HepG2 (cell line): ENCODE data around the gene APEX1. TPM values are rescaled to one million over a fixed set of nuclear protein-coding genes. Genes with fewer than 3 reads are reported as not detected.

Source experiments
- GABPA ChIP-seq, 2 experiments: IDR thresholded peaks; 2 replicates each; pipeline ENCODE4 v1.6.1; 2011 to 2016; ENCODE audit warnings: low read depth in 2 of 2, low read length in 1 of 2, missing biosample characterization in 1 of 2, missing genetic modification characterization in 1 of 2
- GATAD2A ChIP-seq: IDR thresholded peaks from 2 replicates; pipeline ENCODE4 v1.6.1; 2016
- MXD4 ChIP-seq: IDR thresholded peaks from 2 replicates; pipeline ENCODE4 v1.6.1; 2016; ENCODE audit warnings: mild to moderate bottlenecking, missing biosample characterization, missing genetic modification reagents
- SP1 ChIP-seq, 2 experiments: fragments of 450-650 bp in 1 of 2; sonication (generic) in 1 of 2; formaldehyde crosslinking in 1 of 2; IDR thresholded peaks; 2 replicates each; pipeline versions ENCODE4 v1.4.0 to v1.6.1; 2016 to 2020; ENCODE audit warnings: missing genetic modification reagents in 1 of 2
- TMF1 ChIP-seq: sonication (generic); formaldehyde crosslinking; IDR thresholded peaks from 2 replicates; pipeline ENCODE4 v1.8.1; 2022; ENCODE audit warnings: low read depth, missing genetic modification reagents
- UBTF ChIP-seq: sonication (generic); formaldehyde crosslinking; IDR thresholded peaks from 2 replicates; pipeline ENCODE4 v1.4.0; 2020; ENCODE audit warnings: mild to moderate bottlenecking, missing genetic modification reagents
- ZBTB7A ChIP-seq: sonication (generic); formaldehyde crosslinking; IDR thresholded peaks from 2 replicates; pipeline ENCODE4 v1.8.0; 2022; ENCODE audit warnings: mild to moderate bottlenecking, missing genetic modification reagents
- ZKSCAN5 ChIP-seq: sonication (generic); formaldehyde crosslinking; IDR thresholded peaks from 2 replicates; pipeline ENCODE4 v1.5.1; 2020; ENCODE audit warnings: mild to moderate bottlenecking, missing genetic modification reagents
- ZMYM3 ChIP-seq: sonication (generic); formaldehyde crosslinking; IDR thresholded peaks from 2 replicates; pipeline ENCODE4 v1.5.1; 2020; ENCODE audit warnings: mild to moderate bottlenecking, missing genetic modification reagents
- ZNF24 ChIP-seq: fragments of 450-650 bp; IDR thresholded peaks from 2 replicates; pipeline ENCODE4 v1.6.1; 2017; ENCODE audit warnings: antibody characterized with exemption, mild to moderate bottlenecking
- ZNF260 ChIP-seq: sonication (generic); formaldehyde crosslinking; IDR thresholded peaks from 2 replicates; pipeline ENCODE4 v1.4.0; 2020; ENCODE audit warnings: missing genetic modification reagents, low read depth, mild to moderate bottlenecking, borderline replicate concordance
- ZNF317 ChIP-seq: sonication (generic); formaldehyde crosslinking; IDR thresholded peaks from 2 replicates; pipeline ENCODE4 v1.5.0; 2020; ENCODE audit warnings: mild to moderate bottlenecking, missing genetic modification reagents
- polyA plus RNA-seq, 8 experiments: library from polyadenylated mRNA; depleted of rRNA in 3 of 8; stranded (reverse) in 7 of 8; unstranded in 1 of 8; fragments of >200 nt; fragmentation: Illumina TruSeq in 4 of 8; extraction: Trizol in 4 of 8; gene quantifications; 2 replicates each; pipeline versions ENCODE4 v1.2.1 to v1.2.3, GENCODE V29; 2011 to 2016; ENCODE audit warnings: low read depth in 4 of 8, missing spikeins in 1 of 8, mixed read lengths in 1 of 8; ENCODE audit not compliant: insufficient read depth in 1 of 8
- total RNA-seq, 5 experiments: library from RNA; depleted of rRNA; stranded (reverse); fragments of >200 nt; fragmentation: Illumina TruSeq; extraction: Trizol; gene quantifications; 2 replicates each; pipeline ENCODE4 v1.2.3, GENCODE V29; 2016; ENCODE audit warnings: low read depth in 1 of 5
- TF ChIP-seq, protein P1 (sequence below): sonication (generic); formaldehyde crosslinking; IDR thresholded peaks from 2 replicates; pipeline ENCODE4 v1.9.0; 2021; ENCODE audit warnings: missing genetic modification reagents, borderline replicate concordance
- TF ChIP-seq, protein P2 (sequence below): sonication (generic); formaldehyde crosslinking; IDR thresholded peaks from 2 replicates; pipeline ENCODE4 v1.4.0; 2020; ENCODE audit warnings: low read depth, missing genetic modification reagents
- TF ChIP-seq, protein P3 (sequence below): IDR thresholded peaks from 2 replicates; pipeline ENCODE4 v1.6.1; 2016; ENCODE audit warnings: missing compliant biosample characterization, missing genetic modification reagents, borderline replicate concordance
- TF ChIP-seq, protein P4 (sequence below): sonication (generic); formaldehyde crosslinking; IDR thresholded peaks from 2 replicates; pipeline ENCODE4 v1.5.1; 2020; ENCODE audit warnings: missing genetic modification reagents, mild to moderate bottlenecking, borderline replicate concordance

APEX1 gene
- total and polyA plus RNA-seq, 2 of the 13 experiments (the other 11 are each of a cell fraction or from before 2014, with no cell fraction given), result 171 to 405 TPM

- TF ChIP-seq, protein P1, sequence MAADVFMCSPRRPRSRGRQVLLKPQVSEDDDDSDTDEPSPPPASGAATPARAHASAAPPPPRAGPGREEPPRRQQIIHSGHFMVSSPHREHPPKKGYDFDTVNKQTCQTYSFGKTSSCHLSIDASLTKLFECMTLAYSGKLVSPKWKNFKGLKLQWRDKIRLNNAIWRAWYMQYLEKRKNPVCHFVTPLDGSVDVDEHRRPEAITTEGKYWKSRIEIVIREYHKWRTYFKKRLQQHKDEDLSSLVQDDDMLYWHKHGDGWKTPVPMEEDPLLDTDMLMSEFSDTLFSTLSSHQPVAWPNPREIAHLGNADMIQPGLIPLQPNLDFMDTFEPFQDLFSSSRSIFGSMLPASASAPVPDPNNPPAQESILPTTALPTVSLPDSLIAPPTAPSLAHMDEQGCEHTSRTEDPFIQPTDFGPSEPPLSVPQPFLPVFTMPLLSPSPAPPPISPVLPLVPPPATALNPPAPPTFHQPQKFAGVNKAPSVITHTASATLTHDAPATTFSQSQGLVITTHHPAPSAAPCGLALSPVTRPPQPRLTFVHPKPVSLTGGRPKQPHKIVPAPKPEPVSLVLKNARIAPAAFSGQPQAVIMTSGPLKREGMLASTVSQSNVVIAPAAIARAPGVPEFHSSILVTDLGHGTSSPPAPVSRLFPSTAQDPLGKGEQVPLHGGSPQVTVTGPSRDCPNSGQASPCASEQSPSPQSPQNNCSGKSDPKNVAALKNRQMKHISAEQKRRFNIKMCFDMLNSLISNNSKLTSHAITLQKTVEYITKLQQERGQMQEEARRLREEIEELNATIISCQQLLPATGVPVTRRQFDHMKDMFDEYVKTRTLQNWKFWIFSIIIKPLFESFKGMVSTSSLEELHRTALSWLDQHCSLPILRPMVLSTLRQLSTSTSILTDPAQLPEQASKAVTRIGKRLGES (CRISPR knock-in tag), result no peak
- TF ChIP-seq, protein P2, sequence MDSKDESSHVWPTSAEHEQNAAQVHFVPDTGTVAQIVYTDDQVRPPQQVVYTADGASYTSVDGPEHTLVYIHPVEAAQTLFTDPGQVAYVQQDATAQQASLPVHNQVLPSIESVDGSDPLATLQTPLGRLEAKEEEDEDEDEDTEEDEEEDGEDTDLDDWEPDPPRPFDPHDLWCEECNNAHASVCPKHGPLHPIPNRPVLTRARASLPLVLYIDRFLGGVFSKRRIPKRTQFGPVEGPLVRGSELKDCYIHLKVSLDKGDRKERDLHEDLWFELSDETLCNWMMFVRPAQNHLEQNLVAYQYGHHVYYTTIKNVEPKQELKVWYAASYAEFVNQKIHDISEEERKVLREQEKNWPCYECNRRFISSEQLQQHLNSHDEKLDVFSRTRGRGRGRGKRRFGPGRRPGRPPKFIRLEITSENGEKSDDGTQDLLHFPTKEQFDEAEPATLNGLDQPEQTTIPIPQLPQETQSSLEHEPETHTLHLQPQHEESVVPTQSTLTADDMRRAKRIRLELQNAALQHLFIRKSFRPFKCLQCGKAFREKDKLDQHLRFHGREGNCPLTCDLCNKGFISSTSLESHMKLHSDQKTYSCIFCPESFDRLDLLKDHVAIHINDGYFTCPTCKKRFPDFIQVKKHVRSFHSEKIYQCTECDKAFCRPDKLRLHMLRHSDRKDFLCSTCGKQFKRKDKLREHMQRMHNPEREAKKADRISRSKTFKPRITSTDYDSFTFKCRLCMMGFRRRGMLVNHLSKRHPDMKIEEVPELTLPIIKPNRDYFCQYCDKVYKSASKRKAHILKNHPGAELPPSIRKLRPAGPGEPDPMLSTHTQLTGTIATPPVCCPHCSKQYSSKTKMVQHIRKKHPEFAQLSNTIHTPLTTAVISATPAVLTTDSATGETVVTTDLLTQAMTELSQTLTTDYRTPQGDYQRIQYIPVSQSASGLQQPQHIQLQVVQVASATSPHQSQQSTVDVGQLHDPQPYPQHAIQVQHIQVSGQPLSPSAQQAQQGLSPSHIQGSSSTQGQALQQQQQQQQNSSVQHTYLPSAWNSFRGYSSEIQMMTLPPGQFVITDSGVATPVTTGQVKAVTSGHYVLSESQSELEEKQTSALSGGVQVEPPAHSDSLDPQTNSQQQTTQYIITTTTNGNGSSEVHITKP (CRISPR knock-in tag), result peak; percentile 72; the same call in 1 of the 2 replicates
- TF ChIP-seq GABPA (IDR thresholded peaks at IDR 0.05; ENCODE audit: low read depth, low read length), result no peak
- TF ChIP-seq GABPA (CRISPR knock-in tag; IDR thresholded peaks at IDR 0.05; ENCODE audit: low read depth), result peak; percentile 59
- peak; percentile 39; the same call in 1 of the 2 replicates for TF ChIP-seq GATAD2A (CRISPR knock-in tag)
- TF ChIP-seq, protein P3, sequence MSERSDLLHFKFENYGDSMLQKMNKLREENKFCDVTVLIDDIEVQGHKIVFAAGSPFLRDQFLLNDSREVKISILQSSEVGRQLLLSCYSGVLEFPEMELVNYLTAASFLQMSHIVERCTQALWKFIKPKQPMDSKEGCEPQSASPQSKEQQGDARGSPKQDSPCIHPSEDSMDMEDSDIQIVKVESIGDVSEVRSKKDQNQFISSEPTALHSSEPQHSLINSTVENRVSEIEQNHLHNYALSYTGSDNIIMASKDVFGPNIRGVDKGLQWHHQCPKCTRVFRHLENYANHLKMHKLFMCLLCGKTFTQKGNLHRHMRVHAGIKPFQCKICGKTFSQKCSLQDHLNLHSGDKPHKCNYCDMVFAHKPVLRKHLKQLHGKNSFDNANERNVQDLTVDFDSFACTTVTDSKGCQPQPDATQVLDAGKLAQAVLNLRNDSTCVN (CRISPR knock-in tag), result peak; percentile 49; the same call in 1 of the 2 replicates
- TF ChIP-seq ZBTB7A (CRISPR knock-in tag), result no peak
- TF ChIP-seq ZMYM3 (CRISPR knock-in tag), result peak; percentile 90
- TF ChIP-seq TMF1 (CRISPR knock-in tag), result no peak
- TF ChIP-seq UBTF (CRISPR knock-in tag), result no peak
- TF ChIP-seq, protein P4, sequence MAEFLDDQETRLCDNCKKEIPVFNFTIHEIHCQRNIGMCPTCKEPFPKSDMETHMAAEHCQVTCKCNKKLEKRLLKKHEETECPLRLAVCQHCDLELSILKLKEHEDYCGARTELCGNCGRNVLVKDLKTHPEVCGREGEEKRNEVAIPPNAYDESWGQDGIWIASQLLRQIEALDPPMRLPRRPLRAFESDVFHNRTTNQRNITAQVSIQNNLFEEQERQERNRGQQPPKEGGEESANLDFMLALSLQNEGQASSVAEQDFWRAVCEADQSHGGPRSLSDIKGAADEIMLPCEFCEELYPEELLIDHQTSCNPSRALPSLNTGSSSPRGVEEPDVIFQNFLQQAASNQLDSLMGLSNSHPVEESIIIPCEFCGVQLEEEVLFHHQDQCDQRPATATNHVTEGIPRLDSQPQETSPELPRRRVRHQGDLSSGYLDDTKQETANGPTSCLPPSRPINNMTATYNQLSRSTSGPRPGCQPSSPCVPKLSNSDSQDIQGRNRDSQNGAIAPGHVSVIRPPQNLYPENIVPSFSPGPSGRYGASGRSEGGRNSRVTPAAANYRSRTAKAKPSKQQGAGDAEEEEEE (CRISPR knock-in tag), result no peak
- no peak for TF ChIP-seq SP1 (IDR thresholded peaks at IDR 0.05)
- 0 out of 2 replicates have a peak, but pooled peaks have one; percentile 12 for TF ChIP-seq SP1 (CRISPR knock-in tag; IDR thresholded peaks at IDR 0.05)
- TF ChIP-seq MXD4 (CRISPR knock-in tag), result no peak
- TF ChIP-seq ZKSCAN5, result no peak
- TF ChIP-seq ZNF24, result no peak
- 0 out of 2 replicates have a peak, but pooled peaks have one; percentile 17 for TF ChIP-seq ZNF317 (CRISPR knock-in tag)
- TF ChIP-seq ZNF260, result no peak
Observed at GRCh38 chr14:20427231-20428009, 27.6 kb upstream of the APEX1 start (continued).
